Common myeloid progenitor, CD34-positive (primary cell): Measurements from ENCODE around the gene FHIT.

Experiments
- CTCF ChIA-PET: fragments of 350-600 bp; sonication (Branson Sonifier 250); formaldehyde crosslinking; loops from one replicate; lab custom pipeline; 2021; ENCODE audit warnings: antibody characterized with exemption; lab: Charles Lee
- POLR2A ChIA-PET: fragments of 350-600 bp; sonication (Branson Sonifier 250); formaldehyde crosslinking; loops from one replicate; lab custom pipeline; 2021; ENCODE audit warnings: antibody characterized with exemption; lab: Charles Lee
- DNase-seq, 3 donors: peaks; one replicate each; pipeline versions ENCODE4 v3.0.0 to v3.0.0-alpha.2; 2013
- H3K27ac ChIP-seq, 2 experiments: 1 replicate in 1 of 2; 2 replicates in 1 of 2; pipeline ENCODE4 v1.7.0; 2013; ENCODE audit warnings: inconsistent platforms in 2 of 2, low read length in 2 of 2, mild to moderate bottlenecking in 2 of 2, low read depth in 1 of 2, moderate library complexity in 1 of 2; ENCODE audit not compliant: severe bottlenecking in 2 of 2, insufficient read depth in 1 of 2, poor library complexity in 1 of 2
- H3K27me3 ChIP-seq, 5 experiments: replicated peaks in 2 of 5; 1 replicate in 3 of 5; 2 replicates in 2 of 5; pipeline versions ENCODE4 v1.6.1 to v1.7.0; 2013; ENCODE audit warnings: low read length in 4 of 5, mild to moderate bottlenecking in 2 of 5, moderate library complexity in 2 of 5, inconsistent platforms in 1 of 5; ENCODE audit not compliant: insufficient read depth in 5 of 5, control insufficient read depth in 4 of 5
- H3K36me3 ChIP-seq, 4 experiments: 1 replicate in 2 of 4; 2 replicates in 2 of 4; pipeline versions ENCODE4 v1.6.1 to v1.7.0; 2013; ENCODE audit warnings: low read length in 3 of 4, control low read depth in 1 of 4, mild to moderate bottlenecking in 1 of 4; ENCODE audit not compliant: control insufficient read depth in 4 of 4, insufficient read depth in 4 of 4
- H3K4me1 ChIP-seq, 4 experiments: 1 replicate in 3 of 4; 2 replicates in 1 of 4; pipeline versions ENCODE4 v1.6.1 to v1.7.1; 2013; ENCODE audit warnings: low read length in 3 of 4, mild to moderate bottlenecking in 3 of 4, control low read depth in 1 of 4, inconsistent platforms in 1 of 4, moderate library complexity in 1 of 4; ENCODE audit not compliant: control insufficient read depth in 4 of 4, insufficient read depth in 4 of 4; ENCODE audit errors: control extremely low read depth in 1 of 4
- H3K4me3 ChIP-seq, 7 experiments: 1 replicate in 4 of 7; 2 replicates in 3 of 7; pipeline versions ENCODE4 v1.5.1 to v1.7.0; 2013; ENCODE audit warnings: mild to moderate bottlenecking in 7 of 7, low read length in 6 of 7, moderate library complexity in 6 of 7, inconsistent platforms in 2 of 7, low read depth in 2 of 7, control low read depth in 1 of 7; ENCODE audit not compliant: insufficient read depth in 4 of 7, control insufficient read depth in 1 of 7; ENCODE audit errors: extremely low read depth in 1 of 7
- H3K9me3 ChIP-seq, 5 experiments: 1 replicate in 4 of 5; 2 replicates in 1 of 5; pipeline versions ENCODE4 v1.6.1 to v1.7.1; 2013; ENCODE audit warnings: low read length in 4 of 5, mild to moderate bottlenecking in 2 of 5, inconsistent platforms in 1 of 5, low read depth in 1 of 5, moderate library complexity in 1 of 5; ENCODE audit not compliant: control insufficient read depth in 4 of 5, insufficient read depth in 2 of 5; ENCODE audit errors: control extremely low read depth in 1 of 5
- WGBS: methylation state at CpG from one replicate; pipeline ENCODE4 v1.1.5; 2013; ENCODE audit not compliant: insufficient coverage; 5-methylcytosine and 5-hydroxymethylcytosine counted together

FHIT gene

DNA sequence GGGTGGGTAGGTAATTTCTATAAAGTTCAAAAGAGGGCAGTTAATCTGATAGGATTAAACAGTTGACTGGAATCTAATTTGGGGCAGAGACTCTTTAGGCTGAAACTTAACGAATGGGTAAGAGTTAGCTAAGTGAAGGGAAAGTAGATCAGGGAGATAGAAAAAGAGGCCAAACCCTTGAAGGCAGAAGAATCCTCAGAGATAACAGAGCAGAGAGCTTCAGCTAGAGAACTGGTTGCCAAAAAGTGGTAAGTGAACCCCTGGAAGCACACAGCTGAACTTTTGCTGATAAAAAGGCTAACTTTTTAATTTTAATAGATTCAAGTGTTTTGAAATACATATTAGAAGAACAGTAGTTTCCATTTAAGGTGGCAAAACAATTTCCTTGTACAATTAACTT is 99.2 kb downstream of the FHIT start:
- 91% methylated on average over 1 of the region's 1 CpG for WGBS
- H3K36me3 ChIP-seq = no peaks in the 10 kb centered on the region
- ChIA-PET POLR2A (no interaction called here), CTCF (no interaction called here)
- H3K4me1 ChIP-seq = no peaks in the 10 kb centered on the region
- no peak overlapping the region for H3K27ac ChIP-seq
- no peaks in the 10 kb centered on the region for H3K27me3 ChIP-seq
- H3K9me3 ChIP-seq = no peaks in the 10 kb centered on the region
- H3K4me3 ChIP-seq = no peak overlapping the region
- DNase-seq = peak in 1 of 3 donors; percentile 31

DNA sequence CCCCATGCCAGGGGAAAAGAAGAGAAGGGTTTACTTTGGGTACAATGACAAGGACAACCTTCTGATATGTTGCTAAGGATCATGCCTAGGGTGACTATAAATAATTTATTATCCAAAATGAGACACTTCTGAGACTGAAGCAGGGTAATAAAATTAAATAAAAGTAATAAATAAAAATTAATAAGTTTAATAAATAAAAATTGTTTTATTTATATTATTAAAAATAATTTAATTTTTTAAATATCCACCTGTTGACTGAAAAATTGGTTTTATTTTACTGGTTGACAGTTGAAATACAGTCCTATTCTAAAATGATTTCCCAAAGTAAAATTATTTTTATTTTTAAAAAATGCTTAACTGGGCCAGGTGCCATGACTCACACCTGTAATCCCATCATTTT is 102.0 kb downstream of the FHIT start:
- DNase-seq = no peak
- Histone ChIP-seq H3K4me3 (no peak overlapping the region), H3K4me1 (no peaks in the 10 kb centered on the region), H3K9me3 (peaks cover 0 to 3% (median 0%) of the 10 kb centered on the region in 5 experiments), H3K27me3 (no peaks in the 10 kb centered on the region), H3K36me3 (no peaks in the 10 kb centered on the region), H3K27ac (no peak overlapping the region)
- ChIA-PET CTCF (no interaction called here), POLR2A (no interaction called here)

DNA sequence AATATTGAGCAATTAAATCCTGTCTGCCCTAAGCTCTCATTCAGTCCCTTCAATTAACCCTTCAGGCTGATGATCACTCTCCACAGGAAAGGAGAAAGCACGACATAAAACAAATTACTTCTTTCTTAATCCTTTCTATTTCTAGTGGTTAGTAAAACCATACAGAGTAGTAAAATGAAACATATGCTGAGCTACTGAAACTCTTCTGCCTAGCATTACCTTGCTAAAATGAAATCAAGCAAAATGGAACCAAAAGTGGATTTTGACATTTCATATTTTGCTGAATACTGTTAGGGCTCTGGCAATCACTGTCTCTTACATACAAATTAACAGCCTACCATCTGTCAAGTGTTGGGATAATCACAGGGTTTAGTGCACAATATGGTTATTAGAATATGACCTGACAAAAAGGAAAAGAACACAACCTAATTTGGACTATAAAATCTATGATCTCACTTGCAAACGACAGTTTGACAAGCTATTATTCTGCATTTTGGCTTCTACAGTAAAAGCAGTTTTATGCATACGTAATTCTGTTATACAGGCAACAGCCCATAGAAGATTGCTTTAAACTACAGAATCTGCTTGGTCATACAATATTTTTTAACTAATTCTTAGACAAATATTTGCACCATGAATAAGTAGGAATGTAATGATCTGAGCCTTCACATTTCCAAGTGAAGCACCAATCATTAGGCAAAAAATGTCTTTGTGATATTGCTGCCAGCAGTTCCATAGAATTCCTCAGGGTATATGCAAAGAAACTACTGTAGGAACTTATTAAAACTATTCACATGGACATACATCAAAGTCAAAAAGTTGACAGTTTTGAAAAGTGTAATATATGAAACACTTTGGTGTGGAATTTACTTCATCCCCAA is 105.0 kb downstream of the FHIT start:
- WGBS = 100% methylated on average over 2 of the region's 3 CpGs
- no peak overlapping the region for H3K27ac ChIP-seq
- H3K4me1 ChIP-seq = no peaks in the 10 kb centered on the region
- H3K27me3 ChIP-seq = no peaks in the 10 kb centered on the region
- no peak for DNase-seq
- no peaks in the 10 kb centered on the region for H3K36me3 ChIP-seq
- ChIA-PET CTCF (no interaction called here), POLR2A (interaction anchor here (0.7 kb wide), 1 partner anchor 53 kb away, joined by 3 read pairs; no protein-coding TSS in a partner anchor)
- H3K4me3 ChIP-seq = no peak overlapping the region
- peaks cover 0 to 3% (median 0%) of the 10 kb centered on the region in 5 experiments for H3K9me3 ChIP-seq

DNA sequence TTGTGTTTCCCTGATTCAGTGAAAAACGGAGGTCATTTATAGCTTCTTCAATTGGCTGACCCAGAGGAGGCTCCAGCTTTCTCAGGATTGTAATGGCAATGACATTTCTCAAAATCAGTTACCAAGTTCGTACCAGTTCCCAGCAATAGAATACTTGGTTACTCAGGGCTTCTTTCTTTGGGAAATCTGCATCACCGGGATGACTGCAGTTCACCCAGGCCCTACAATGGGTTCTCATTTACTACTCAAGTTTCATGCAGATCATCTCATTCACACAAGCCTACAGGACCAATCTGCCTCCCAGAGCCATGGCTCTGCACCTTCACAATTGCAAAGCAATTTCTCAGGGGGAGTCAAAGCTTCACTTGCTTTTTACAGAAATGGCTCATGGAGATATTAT is 109.6 kb downstream of the FHIT start:
- no peak for DNase-seq
- Histone ChIP-seq H3K27ac (no peak overlapping the region), H3K27me3 (no peaks in the 10 kb centered on the region), H3K36me3 (no peaks in the 10 kb centered on the region), H3K4me1 (no peaks in the 10 kb centered on the region), H3K9me3 (peaks cover 0 to 3% (median 0%) of the 10 kb centered on the region in 5 experiments), H3K4me3 (no peak overlapping the region)
- CTCF ChIA-PET = no interaction called here
- POLR2A ChIA-PET = interaction anchor here (0.7 kb wide), 1 partner anchor 380 kb away, joined by 3 read pairs; no protein-coding TSS in a partner anchor
- 97% methylated on average over 3 of the region's 3 CpGs for WGBS

DNA sequence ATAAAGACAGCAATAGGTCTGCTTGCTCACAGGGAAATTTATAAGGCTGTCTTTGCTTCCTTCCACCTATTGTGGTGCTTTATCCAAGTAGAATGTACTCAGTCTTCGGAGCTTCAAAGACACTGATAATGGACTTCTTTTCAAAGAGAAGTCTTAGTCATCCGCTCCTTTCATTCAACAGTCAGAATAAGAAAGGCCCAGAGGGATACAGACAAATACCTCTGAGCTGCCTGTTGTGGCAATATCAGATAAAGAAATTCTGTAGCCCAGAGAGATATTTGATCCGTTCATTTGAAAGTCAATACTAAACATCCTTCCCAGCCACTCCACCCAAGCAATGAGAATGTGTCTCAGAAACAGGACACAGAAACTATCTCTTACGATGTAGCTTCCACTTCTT is 110.0 kb downstream of the FHIT start:
- DNase-seq = no peak
- no peaks in the 10 kb centered on the region for H3K27me3 ChIP-seq
- H3K9me3 ChIP-seq = peaks cover 0 to 3% (median 0%) of the 10 kb centered on the region in 5 experiments
- no peak overlapping the region for H3K27ac ChIP-seq
- WGBS = 96% methylated on average over 3 of the region's 4 CpGs
- ChIA-PET POLR2A (no interaction called here), CTCF (no interaction called here)
- H3K36me3 ChIP-seq = no peaks in the 10 kb centered on the region
- no peak overlapping the region for H3K4me3 ChIP-seq
- no peaks in the 10 kb centered on the region for H3K4me1 ChIP-seq

DNA sequence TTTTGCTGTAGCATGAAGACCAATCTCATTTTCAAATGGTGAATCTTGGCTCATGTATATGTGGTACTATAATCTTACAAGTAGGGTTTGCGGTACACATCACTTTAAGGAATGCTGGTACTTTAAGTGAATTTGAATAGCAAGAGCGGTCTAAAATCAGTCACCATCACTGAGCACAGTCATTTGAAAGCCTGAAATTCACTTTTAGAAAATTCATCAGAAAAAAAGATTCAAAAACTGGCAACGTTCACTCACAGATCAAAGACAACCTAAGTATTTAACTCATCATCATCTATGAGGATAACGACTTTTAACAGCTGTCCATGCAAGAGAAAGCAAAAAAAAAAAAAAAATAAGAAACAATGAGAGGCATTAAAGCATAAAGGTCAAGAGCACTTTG is 111.6 kb downstream of the FHIT start:
- 100% methylated on average over 2 of the region's 4 CpGs for WGBS
- peaks cover 0 to 3% (median 0%) of the 10 kb centered on the region in 5 experiments for H3K9me3 ChIP-seq
- ChIA-PET POLR2A (no interaction called here), CTCF (no interaction called here)
- no peak overlapping the region for H3K27ac ChIP-seq
- peaks cover 0 to 3% (median 0%) of the 10 kb centered on the region in 4 experiments for H3K4me1 ChIP-seq
- no peaks in the 10 kb centered on the region for H3K36me3 ChIP-seq
- no peak for DNase-seq
- no peak overlapping the region for H3K4me3 ChIP-seq
- no peaks in the 10 kb centered on the region for H3K27me3 ChIP-seq

DNA sequence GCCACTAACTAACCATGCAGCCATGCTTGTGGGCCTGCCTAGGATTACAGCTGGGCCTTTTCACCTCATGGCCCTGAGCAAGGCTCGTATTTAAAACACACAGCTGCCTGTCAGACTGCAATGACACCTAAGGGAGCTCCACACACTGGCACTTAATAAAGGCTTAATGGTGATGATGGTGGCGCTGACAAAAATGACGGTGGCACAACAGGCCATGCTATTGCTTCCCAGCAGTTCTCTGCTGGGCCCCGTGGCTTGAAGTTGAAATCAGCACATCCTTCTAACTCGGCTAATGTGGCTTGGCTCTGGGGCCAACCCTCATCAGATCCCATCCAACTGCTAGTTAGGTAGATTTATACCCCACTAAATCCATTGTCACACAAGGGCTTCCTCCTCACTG is 112.9 kb downstream of the FHIT start:
- H3K4me3 ChIP-seq = no peak overlapping the region
- no peaks in the 10 kb centered on the region for H3K36me3 ChIP-seq
- ChIA-PET CTCF (no interaction called here), POLR2A (no interaction called here)
- H3K27me3 ChIP-seq = no peaks in the 10 kb centered on the region
- H3K9me3 ChIP-seq = no peaks in the 10 kb centered on the region
- WGBS = 100% methylated on average over 5 of the region's 5 CpGs
- peaks cover 0 to 4% (median 0%) of the 10 kb centered on the region in 4 experiments for H3K4me1 ChIP-seq
- DNase-seq = no peak
- no peak overlapping the region for H3K27ac ChIP-seq
